DMS 273 treated with DMSO at 0.1 percent for 48 hours (cell line): Measurements from ENCODE around the gene VPS52.
"Not testable (repeated sequence)": the region's sequence is repeated elsewhere in the genome, so short reads cannot be mapped to it uniquely, and the experiment has no call there.

Source experiments
- DNase-seq: peaks from one replicate; lab custom pipeline; 2025; lab: John Stamatoyannopoulos, UW

VPS52 gene

DNA sequence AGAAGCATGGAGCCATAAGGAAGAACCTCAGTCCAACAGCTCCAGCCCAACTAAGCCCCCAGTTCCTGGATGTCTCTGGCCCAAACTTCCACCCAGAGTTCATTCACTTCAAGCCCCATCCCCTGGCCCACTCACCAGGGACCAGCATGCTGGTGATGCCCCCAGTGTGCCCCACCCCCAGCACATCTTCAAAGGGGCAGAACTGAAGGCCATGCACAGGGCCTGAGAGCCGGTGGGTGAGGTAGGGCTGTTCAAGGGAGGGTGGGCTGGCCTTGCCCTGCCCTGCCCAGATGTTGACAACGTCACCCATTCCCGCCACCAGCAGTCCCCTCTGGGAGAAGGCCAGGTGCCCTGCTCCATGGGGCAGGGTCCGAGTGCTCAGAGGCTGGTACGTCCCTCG lies 8.9 kb upstream of the VPS52 start:
- DNase-seq, result no peak

DNA sequence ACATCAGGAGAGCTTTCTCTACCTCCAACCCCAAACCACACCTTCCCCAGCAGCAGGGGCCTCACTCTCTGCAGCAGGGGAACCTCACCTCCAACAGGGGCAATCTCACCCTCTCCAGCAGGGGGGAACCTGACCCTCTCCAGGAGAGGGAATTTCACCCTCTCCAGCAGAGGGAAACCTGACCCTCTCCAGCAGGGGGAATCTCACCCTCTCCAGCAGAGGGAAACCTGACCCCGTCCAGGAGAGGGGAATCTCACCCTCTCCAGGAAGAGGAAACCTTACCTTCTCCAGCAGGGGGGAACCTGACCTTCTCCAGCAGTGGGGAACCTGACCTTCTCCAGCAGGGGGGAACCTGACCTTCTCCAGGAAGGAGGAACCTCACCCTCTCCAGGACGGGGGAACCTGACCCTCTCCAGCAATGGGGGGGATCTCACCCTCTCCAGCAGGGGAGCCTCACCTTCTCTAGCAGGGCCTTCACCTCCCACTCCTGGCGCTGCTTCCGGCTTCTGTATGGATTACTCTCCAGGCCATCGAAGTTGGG lies 8.4 kb upstream of the VPS52 start:
- peak; percentile 62 for DNase-seq

GRCh38 chr6:33279257-33279695 lies 7.6 kb upstream of the VPS52 start:
- DNase-seq, result no peak

GRCh38 chr6:33278810-33279209 lies 7.1 kb upstream of the VPS52 start:
- no peak for DNase-seq

DNA sequence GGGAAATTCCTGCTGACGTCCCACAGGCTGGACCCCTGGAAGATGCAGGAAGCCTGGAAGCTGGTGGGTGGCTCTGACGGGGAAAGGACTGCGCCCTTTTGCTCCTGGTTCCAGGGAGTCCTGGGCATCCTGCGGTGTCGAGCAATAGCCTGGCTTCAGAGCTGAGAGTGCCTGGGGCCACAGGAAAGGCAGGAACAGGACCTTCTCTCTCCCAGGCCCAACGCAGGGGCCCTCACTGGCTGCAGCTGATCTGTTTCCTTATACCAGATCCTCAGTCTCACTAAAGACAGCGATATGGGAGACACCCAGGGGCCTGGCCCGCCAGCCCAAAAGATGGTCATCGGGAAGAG lies 6.7 kb upstream of the VPS52 start:
- DNase-seq, result no peak

GRCh38 chr6:33277663-33278391 lies 6.2 kb upstream of the VPS52 start:
- no peak for DNase-seq

GRCh38 chr6:33276864-33277662 lies 5.4 kb upstream of the VPS52 start, which contains the start of gene B3GALT4:
Gene B3GALT4, plus strand, starts transcription at chr6:33277123. Its CDS starts 297 bp downstream, at chr6:33277420.
- peak; percentile 86 for DNase-seq

DNA sequence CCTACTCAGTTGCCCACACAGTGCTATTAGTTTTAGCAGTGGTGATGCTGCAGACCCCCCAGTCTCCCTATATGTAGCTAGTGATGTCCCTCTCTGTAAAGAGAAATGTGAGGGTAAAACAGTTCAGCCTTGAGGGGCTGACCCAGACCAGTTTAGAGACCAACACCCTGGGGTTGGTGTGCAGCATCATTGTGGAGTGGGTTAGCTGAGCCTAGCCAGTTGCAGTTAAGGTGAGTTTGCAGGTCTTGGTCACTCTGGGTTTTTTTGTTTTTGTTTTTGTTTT lies 4.8 kb upstream of the VPS52 start:
- no peak for DNase-seq

- DNase-seq, result not testable (repeated sequence)
Measured at GRCh38 chr6:33275795-33276580, 4.3 kb upstream of the VPS52 start.

DNA sequence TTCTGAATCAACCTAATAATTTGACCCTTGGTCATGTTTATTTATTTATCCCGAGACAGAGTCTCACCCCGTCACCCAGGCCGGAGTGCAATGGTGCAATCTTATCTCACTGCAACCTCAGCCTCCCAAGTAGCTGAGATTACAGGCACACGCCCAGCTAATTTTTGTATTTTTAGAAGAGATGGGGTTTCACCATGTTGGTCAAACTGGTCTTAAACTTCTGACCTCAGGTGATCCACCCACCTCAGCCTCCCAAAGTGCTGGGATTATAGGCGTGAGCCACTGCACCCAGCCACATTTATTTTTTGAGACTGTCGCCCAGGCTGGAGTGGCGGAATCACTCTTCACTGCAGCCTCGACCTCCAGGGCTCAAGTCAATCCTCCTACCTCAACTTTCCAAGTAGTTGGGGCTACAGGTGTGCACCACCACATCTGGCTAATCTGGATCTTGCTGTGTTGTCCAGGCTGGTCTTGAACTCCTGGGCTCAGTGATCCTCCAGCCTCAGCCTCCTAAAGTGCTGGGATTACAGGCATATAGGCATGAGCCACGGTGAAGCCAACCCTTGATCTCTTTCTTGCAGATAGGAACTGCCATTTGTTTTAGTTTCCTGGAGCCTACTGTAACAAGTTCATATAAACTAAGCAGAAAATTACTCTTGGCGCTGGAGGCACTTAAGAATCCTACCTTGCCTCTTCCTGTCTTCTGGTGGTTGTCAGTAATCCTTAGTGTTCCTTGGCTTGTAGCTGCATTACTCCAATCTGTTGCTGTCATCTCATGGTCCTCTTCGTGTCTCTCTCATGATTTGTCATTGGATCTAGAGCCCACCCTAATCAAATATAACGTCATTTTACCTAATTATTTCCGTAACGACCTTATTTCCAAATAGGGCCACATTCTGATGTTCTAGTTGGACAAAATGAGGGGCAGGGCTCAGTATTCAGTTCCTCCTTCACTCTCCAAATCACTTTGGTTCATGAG lies 2.5 kb upstream of the VPS52 start:
- no peak for DNase-seq

DNA sequence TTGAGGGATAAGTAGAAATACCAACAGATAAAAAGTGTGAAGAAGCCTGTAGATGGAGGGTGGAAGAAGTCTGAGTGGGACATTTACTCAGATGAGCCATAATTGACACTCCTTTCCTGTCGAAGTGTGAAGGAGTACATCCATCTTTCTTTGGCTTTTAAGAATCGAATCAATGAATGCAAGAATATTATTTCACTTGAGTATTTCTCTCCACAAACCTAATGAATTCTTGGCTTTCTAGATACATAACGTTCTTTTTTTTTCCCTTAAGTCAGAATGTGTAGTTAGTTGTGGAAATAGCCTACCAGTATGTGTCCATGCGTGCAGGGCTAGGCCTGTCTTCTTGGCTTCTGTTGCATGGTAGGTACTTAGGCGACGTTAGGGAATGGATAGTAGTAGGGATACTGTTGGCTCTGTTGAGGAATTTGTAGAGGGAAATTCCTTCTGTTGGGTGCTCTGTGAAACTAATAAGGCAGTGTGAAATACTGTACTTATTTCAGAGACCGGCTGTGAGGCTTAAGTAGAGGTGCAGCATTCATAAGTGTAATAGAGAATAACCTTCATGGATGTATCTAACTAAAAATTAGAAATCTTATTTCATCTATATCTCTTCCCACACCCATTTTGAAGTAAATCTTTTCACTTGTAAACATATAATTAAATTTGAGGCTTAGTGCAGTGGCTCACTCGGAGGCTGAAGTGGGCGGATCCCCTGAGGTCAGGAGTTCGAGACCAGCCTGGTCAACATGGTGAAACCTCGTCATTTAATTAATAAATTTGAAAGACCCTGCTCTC lies 1.6 kb upstream of the VPS52 start:
- no peak for DNase-seq

DNA sequence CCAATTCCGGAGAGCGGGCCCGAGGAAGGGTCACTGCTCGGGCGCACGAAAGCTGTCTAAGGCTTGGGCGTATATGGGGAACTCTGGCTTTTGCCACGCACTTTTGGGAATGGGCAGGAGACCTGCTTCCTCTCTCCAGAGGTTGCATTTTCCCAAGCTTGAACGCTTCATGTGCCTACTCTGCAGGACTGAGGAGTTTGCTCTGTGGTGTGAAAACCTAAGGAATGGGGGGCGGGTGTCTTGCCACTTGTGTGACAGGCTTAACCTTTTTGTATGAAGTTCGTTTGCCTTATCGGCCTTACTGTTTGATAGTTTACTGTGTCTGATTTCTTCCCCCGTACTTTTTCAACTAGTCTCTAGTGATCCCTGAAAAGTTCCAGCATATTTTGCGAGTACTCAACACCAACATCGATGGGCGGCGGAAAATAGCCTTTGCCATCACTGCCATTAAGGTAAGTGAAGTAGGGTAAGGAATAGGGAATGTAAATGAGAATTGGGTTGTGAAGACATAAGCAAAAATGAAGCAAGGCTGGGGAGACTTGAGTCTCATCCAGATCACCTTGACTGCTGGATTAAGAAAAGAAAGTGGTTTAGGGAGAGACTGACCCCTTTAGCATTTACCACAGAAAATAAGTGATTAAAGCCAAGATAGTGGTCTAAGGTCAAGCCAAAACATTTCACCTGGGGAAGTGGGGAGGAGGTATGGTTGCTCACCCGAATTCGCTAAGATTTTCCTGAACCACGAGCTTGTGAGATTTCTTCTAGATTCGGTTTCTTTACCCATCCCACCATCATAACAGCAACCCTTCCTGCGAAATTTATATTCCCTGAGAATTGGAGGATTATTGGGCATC lies 826 bp upstream of the VPS52 start:
- DNase-seq, result no peak

- DNase-seq, result no peak
Measured at GRCh38 chr6:33271117-33271467, 584 bp downstream of the VPS52 start.

DNA sequence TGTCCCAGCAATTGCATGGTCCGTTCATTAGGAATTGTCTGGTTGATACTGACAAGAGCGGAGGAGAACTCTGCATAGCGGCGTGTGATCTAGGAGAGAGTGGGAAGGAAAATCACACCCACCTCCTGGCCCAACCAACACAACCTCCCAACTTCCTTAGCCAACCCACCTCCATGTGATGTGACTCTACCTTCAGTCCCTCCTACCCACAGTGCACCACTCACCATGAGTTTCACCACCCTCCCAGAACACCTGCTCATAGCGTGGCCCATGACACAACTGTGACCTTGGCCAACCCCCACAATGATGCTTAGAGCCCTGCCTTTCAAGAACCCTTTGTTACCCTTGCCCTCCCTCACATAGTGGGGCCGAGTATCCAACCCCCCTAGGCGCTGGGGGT lies 7.7 kb downstream of the VPS52 start:
- no peak for DNase-seq

GRCh38 chr6:33262490-33262889 lies 9.2 kb downstream of the VPS52 start:
- not testable (repeated sequence) for DNase-seq

GRCh38 chr6:33259032-33259431 lies 12.6 kb downstream of the VPS52 start:
- no peak for DNase-seq

- DNase-seq, result no peak
Measured at GRCh38 chr6:33254591-33254990, 17.1 kb downstream of the VPS52 start.

GRCh38 chr6:33252759-33253158 lies 18.9 kb downstream of the VPS52 start:
- DNase-seq, result no peak

DNA sequence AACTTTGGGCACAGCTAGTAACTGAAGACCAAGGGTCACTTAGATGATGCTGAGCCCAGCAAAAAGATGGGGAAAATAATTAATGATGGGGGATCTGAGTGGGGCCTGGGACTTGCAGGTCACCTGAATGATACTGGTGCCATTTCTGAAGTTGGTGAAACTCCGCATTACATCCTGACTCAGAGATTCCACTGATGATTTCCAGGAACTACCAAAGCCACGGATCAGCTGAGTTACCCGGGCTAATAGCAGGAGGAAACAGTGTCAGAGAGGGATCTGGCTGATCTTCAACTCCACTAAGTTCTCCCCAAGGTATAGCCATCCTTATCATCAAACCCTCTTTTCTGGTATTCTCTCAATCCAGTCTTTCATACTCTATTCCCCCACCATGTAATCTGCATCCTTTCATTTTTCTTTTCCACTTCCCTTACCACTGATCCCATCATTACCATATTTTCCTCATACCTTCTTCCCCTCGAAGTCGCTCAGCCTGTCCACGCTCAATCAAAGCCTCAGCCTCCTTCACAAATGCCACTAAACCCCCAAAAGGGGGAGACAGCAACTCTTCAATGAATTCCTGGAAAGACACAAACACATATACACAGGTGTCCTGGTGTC lies 20.2 kb downstream of the VPS52 start:
- no peak for DNase-seq
